Upper lobe of left lung (tissue), 6 donors: Measurements from ENCODE around the gene MRGPRX4. TPM values are rescaled to one million over a fixed set of nuclear protein-coding genes. Genes with fewer than 3 reads are reported as not detected.

Source experiments
- ATAC-seq, 2 donors: fragments of 200-7000 bp; cut with Tn5 transposase; one replicate each; pipeline ENCODE4 v1.9.1; 2022; ENCODE audit warnings: mild to moderate bottlenecking in 2 of 2, moderate library complexity in 2 of 2; ENCODE audit not compliant: low FRiP score in 2 of 2
- DNase-seq, 2 donors: peaks; one replicate each; pipeline ENCODE4 v3.0.0-alpha.2; 2019 to 2020
- H3K27ac ChIP-seq, 4 donors: fragments of 200-600 bp; sonication (generic); one replicate each; pipeline ENCODE4 v1.5.1; 2016 to 2019
- H3K27me3 ChIP-seq, 4 donors: fragments of 200-600 bp; sonication (generic); one replicate each; pipeline ENCODE4 v1.5.1; 2017 to 2019
- H3K36me3 ChIP-seq, 4 donors: fragments of 200-600 bp; sonication (generic); one replicate each; pipeline ENCODE4 v1.5.1; 2016 to 2019
- H3K4me1 ChIP-seq, 4 donors: fragments of 200-600 bp; sonication (generic); one replicate each; pipeline ENCODE4 v1.5.1; 2018 to 2019
- H3K4me3 ChIP-seq, 4 donors: fragments of 200-600 bp; sonication (generic); one replicate each; pipeline ENCODE4 v1.5.1; 2017 to 2019; ENCODE audit warnings: mild to moderate bottlenecking in 2 of 4, moderate library complexity in 1 of 4
- H3K9me3 ChIP-seq, 4 donors: fragments of 200-600 bp; sonication (generic); one replicate each; pipeline ENCODE4 v1.5.1; 2018 to 2019
- EP300 ChIP-seq, 4 donors: sonication (generic); formaldehyde crosslinking; IDR thresholded peaks; one replicate each; pipeline ENCODE4 v1.5.1; 2017; ENCODE audit warnings: antibody characterized with exemption in 4 of 4, control low read depth in 2 of 4
- POLR2A ChIP-seq, 4 donors: fragments of 450-650 bp; IDR thresholded peaks; one replicate each; pipeline ENCODE4 v1.5.1; 2016 to 2017; ENCODE audit warnings: antibody characterized with exemption in 4 of 4, mild to moderate bottlenecking in 2 of 4
- POLR2AphosphoS5 ChIP-seq, 2 donors: sonication (generic); formaldehyde crosslinking; IDR thresholded peaks; one replicate each; pipeline ENCODE4 v1.5.1; 2017; ENCODE audit warnings: antibody characterized with exemption in 2 of 2
- WGBS, 2 donors: methylation state at CpG; one replicate each; pipeline ENCODE4 v1.1.5; 2017 to 2018; 5-methylcytosine and 5-hydroxymethylcytosine counted together
- total RNA-seq, 6 donors: library from RNA; depleted of rRNA in 4 of 6; stranded (reverse); fragments of >200 nt in 4 of 6; gene quantifications; one replicate each; pipeline versions ENCODE4 v1.1.0 to v1.2.1, GENCODE V29; 2016 to 2021
- TF ChIP-seq, protein P1 (sequence below), 6 experiments: fragments of 450-650 bp in 4 of 6; fragments of 200-600 bp in 2 of 6; sonication (generic) in 2 of 6; IDR thresholded peaks; one replicate each; pipeline ENCODE4 v1.5.1; 2016 to 2019; ENCODE audit warnings: antibody characterized with exemption in 6 of 6
- donor health status: DM: no; HTN: no; CAD: no; lungs with moderate emphysema.
- donor health status: DM: no; HTN: yes; CAD: no; lungs with severe emphysema.

The MRGPRX4 gene
- total RNA-seq, 6 donors from 2014 or later = not detected

DNA sequence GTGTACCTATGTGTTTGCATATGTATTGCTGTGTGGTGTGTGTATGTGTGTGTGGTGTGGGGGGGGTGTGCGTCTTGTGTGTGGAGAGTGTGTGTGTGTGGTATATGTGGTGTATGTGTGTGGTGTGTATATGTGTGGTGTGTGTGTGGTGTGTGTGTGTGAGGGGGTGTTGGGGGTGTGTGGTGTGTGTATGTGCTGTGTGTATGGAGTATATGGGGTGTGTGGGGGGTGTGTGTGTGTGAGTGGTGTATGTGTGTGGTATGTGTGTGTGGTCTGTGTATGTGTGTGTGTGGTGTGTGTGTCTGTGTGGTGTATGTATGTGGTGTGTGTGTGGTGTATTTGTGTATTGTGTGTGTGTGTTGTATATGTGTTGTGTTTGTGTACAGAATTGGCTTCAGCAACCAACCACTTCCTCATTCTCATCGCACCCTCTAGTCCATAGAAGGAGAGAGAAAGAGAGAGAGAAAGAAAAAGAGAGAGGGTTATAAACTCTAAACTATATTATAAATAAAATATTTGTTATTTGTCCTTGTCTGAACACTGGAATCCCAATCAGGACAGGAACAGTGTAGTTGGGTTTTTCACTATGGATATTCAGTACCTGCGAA lies 50.3 kb downstream of the MRGPRX4 start:
- Histone ChIP-seq H3K9me3 (no peaks in the 10 kb centered on the region), H3K27me3 (no peaks in the 10 kb centered on the region), H3K27ac (no peak overlapping the region), H3K4me3 (no peak overlapping the region), H3K4me1 (no peaks in the 10 kb centered on the region), H3K36me3 (no peaks in the 10 kb centered on the region)
- ATAC-seq = peak in 1 of 2 donors; percentile 40
- no peak for DNase-seq
- TF ChIP-seq, protein P1, sequence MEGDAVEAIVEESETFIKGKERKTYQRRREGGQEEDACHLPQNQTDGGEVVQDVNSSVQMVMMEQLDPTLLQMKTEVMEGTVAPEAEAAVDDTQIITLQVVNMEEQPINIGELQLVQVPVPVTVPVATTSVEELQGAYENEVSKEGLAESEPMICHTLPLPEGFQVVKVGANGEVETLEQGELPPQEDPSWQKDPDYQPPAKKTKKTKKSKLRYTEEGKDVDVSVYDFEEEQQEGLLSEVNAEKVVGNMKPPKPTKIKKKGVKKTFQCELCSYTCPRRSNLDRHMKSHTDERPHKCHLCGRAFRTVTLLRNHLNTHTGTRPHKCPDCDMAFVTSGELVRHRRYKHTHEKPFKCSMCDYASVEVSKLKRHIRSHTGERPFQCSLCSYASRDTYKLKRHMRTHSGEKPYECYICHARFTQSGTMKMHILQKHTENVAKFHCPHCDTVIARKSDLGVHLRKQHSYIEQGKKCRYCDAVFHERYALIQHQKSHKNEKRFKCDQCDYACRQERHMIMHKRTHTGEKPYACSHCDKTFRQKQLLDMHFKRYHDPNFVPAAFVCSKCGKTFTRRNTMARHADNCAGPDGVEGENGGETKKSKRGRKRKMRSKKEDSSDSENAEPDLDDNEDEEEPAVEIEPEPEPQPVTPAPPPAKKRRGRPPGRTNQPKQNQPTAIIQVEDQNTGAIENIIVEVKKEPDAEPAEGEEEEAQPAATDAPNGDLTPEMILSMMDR (IDR thresholded peaks at IDR 0.05) = no peak
- no peak for TF ChIP-seq EP300 (IDR thresholded peaks at IDR 0.05)
- TF ChIP-seq POLR2AphosphoS5 (IDR thresholded peaks at IDR 0.05) = no peak
- no peak for TF ChIP-seq POLR2A (IDR thresholded peaks at IDR 0.05)
- 82 to 87% methylated on average over 3 of the region's 3 CpGs for WGBS, 2 donors

Other genes with a start within 250 kb of the MRGPRX4 start
- gene SERGEF, start 159.8 kb upstream of the MRGPRX4 start, total RNA-seq = 10 to 100 TPM; 21.7 to 40.5 (median 34.8) TPM
- under 1 TPM in 5 of 6 donors, not detected in 1; 0.13 to 0.79 (median 0.40) TPM for gene TPH1, start 126.6 kb upstream of the MRGPRX4 start, total RNA-seq
- 10 to 100 TPM in 3 of 6 donors, 1 to 10 TPM in 3; 5.9 to 19.6 (median 10.6) TPM for gene SAAL1, start 66.8 kb upstream of the MRGPRX4 start, total RNA-seq
- gene MRGPRX3, start 40.3 kb upstream of the MRGPRX4 start, total RNA-seq = not detected
- under 1 TPM in 1 of 6 donors, not detected in 5; 0.72 TPM for gene SAA4, start 64.0 kb downstream of the MRGPRX4 start, total RNA-seq
- gene SAA2, start 75.8 kb downstream of the MRGPRX4 start, total RNA-seq = 10 to 100 TPM in 3 of 6 donors, 1 to 10 TPM in 2, not detected in 1; 2.0 to 50.3 (median 11.7) TPM
- gene SAA1, start 93.4 kb downstream of the MRGPRX4 start, total RNA-seq = 10 to 100 TPM in 5 of 6 donors, 1 to 10 TPM in 1; 9.0 to 92.5 (median 16.2) TPM
- 10 to 100 TPM; 18.6 to 40.9 (median 31.1) TPM for gene HPS5, start 149.3 kb downstream of the MRGPRX4 start, total RNA-seq
- 10 to 100 TPM; 22.8 to 52.7 (median 39.3) TPM for gene GTF2H1, start 149.7 kb downstream of the MRGPRX4 start, total RNA-seq
- gene LDHA, start 221.7 kb downstream of the MRGPRX4 start, total RNA-seq = 100 to 1,000 TPM; 101 to 417 (median 275) TPM
- not detected for gene LDHC, start 239.5 kb downstream of the MRGPRX4 start, total RNA-seq